SK-N-SH (cell line): ENCODE measurements around the gene FRY. TPM values are rescaled to one million over a fixed set of nuclear protein-coding genes. Genes with fewer than 3 reads are reported as not detected.

ENCODE experiments used
- CTCF ChIA-PET: fragments of 300-600, 350-600 bp; formaldehyde crosslinking; extraction: SDS; loops from one replicate; lab custom pipeline; 2021; lab: Yijun Ruan, JAX
- POLR2A ChIA-PET: fragments of 350-600 bp; sonication (Branson Sonifier 250); formaldehyde crosslinking; extraction: SDS; loops from one replicate; lab custom pipeline; 2020; ENCODE audit warnings: antibody characterized with exemption, inconsistent platforms; lab: Yijun Ruan, JAX
- DNase-seq: peaks from one replicate; pipeline ENCODE4 v3.0.0; 2012
- H2AFZ ChIP-seq: fragments of 200-600 bp; sonication (generic); 2 replicates; pipeline ENCODE4 v1.8.1; 2016; ENCODE audit warnings: antibody characterized with exemption, mild to moderate bottlenecking, low read depth
- H3F3A ChIP-seq: fragments of 200-600 bp; sonication (generic); replicated peaks from 2 replicates; pipeline ENCODE3; 2016; ENCODE audit warnings: antibody characterized with exemption, mild to moderate bottlenecking; ENCODE audit not compliant: insufficient read depth
- H3K27ac ChIP-seq, 2 experiments: fragments of 200-500 bp in 1 of 2; fragments of 200-600 bp in 1 of 2; sonication (Bioruptor generic) in 1 of 2; sonication (generic), shearing (Covaris generic) in 1 of 2; 2 replicates each; pipeline versions ENCODE4 v1.5.1 to v1.6.1; 2014 to 2016; ENCODE audit warnings: low read depth in 2 of 2, inconsistent platforms in 1 of 2, low read length in 1 of 2, mild to moderate bottlenecking in 1 of 2, mixed read lengths in 1 of 2
- H3K27me3 ChIP-seq: fragments of 200-600 bp; sonication (generic), shearing (Covaris generic); 2 replicates; pipeline ENCODE4 v1.6.1; 2016; ENCODE audit warnings: mixed run types; ENCODE audit not compliant: insufficient read depth
- H3K36me3 ChIP-seq, 2 experiments: fragments of 200-500 bp in 1 of 2; fragments of 200-600 bp in 1 of 2; sonication (Bioruptor generic) in 1 of 2; sonication (generic) in 1 of 2; replicated peaks in 1 of 2; 2 replicates each; pipeline versions ENCODE3 to v1.5.1; 2014 to 2016; ENCODE audit warnings: low read length in 1 of 2, mild to moderate bottlenecking in 1 of 2; ENCODE audit not compliant: insufficient read depth in 2 of 2, control insufficient read depth in 1 of 2
- H3K4me1 ChIP-seq, 2 experiments: fragments of 200-500 bp in 1 of 2; fragments of 200-600 bp in 1 of 2; sonication (Bioruptor generic) in 1 of 2; sonication (generic), shearing (Covaris generic) in 1 of 2; 2 replicates each; pipeline versions ENCODE4 v1.5.1 to v1.6.1; 2014 to 2016; ENCODE audit warnings: low read depth in 1 of 2, low read length in 1 of 2, mixed run types in 1 of 2; ENCODE audit not compliant: insufficient read depth in 2 of 2, control insufficient read depth in 1 of 2
- H3K4me2 ChIP-seq: fragments of 200-600 bp; sonication (generic), shearing (Covaris generic); 2 replicates; pipeline ENCODE4 v1.6.1; 2017; ENCODE audit warnings: mixed run types
- H3K4me3 ChIP-seq, 2 experiments: fragments of 200-500 bp in 1 of 2; fragments of 200-600 bp in 1 of 2; sonication (Bioruptor generic) in 1 of 2; sonication (generic), shearing (Covaris generic) in 1 of 2; 2 replicates each; pipeline versions ENCODE4 v1.5.1 to v1.8.1; 2014 to 2016; ENCODE audit warnings: low read depth in 2 of 2, inconsistent platforms in 1 of 2, low read length in 1 of 2, mild to moderate bottlenecking in 1 of 2, mixed read lengths in 1 of 2, moderate library complexity in 1 of 2
- H3K79me2 ChIP-seq: fragments of 200-600 bp; sonication (generic); 2 replicates; pipeline ENCODE4 v1.8.1; 2017; ENCODE audit warnings: mild to moderate bottlenecking; ENCODE audit not compliant: insufficient read depth
- H3K9ac ChIP-seq: fragments of 200-600 bp; sonication (generic); 2 replicates; pipeline ENCODE4 v1.6.1; 2017; ENCODE audit warnings: mixed run types
- H3K9me2 ChIP-seq: fragments of 200-600 bp; sonication (generic); 2 replicates; pipeline ENCODE4 v1.6.1; 2017; ENCODE audit warnings: mixed run types
- H3K9me3 ChIP-seq: fragments of 200-600 bp; sonication (generic); 2 replicates; pipeline ENCODE4 v1.6.1; 2017; ENCODE audit warnings: mixed run types, mild to moderate bottlenecking, moderate library complexity
- H4K20me1 ChIP-seq: fragments of 200-600 bp; sonication (generic); 2 replicates; pipeline ENCODE4 v1.6.1; 2017; ENCODE audit warnings: mild to moderate bottlenecking, mixed run types; ENCODE audit not compliant: insufficient read depth
- EP300 ChIP-seq, 2 experiments: IDR thresholded peaks; 2 replicates each; pipeline versions ENCODE4 v1.4.0 to v1.6.1; 2012; ENCODE audit warnings: borderline replicate concordance in 1 of 2, low read depth in 1 of 2, low read length in 1 of 2
- EZH2phosphoT487 ChIP-seq: fragments of 200-600 bp; sonication (generic); IDR thresholded peaks from 2 replicates; pipeline ENCODE4 v1.6.1; 2017; ENCODE audit warnings: low read depth, mixed run types, mild to moderate bottlenecking, antibody characterized with exemption, moderate library complexity, borderline replicate concordance
- GATA2 ChIP-seq: sonication (generic); formaldehyde crosslinking; IDR thresholded peaks from 2 replicates; pipeline ENCODE4 v1.5.0; 2020; ENCODE audit warnings: mild to moderate bottlenecking, missing genetic modification reagents
- JUND ChIP-seq: IDR thresholded peaks from 2 replicates; pipeline ENCODE4 v1.4.0; 2012
- MEF2A ChIP-seq: IDR thresholded peaks from 2 replicates; pipeline ENCODE4 v1.4.0; 2012; ENCODE audit warnings: low read depth, borderline replicate concordance
- NFIC ChIP-seq: IDR thresholded peaks from 2 replicates; pipeline ENCODE4 v1.4.0; 2012; ENCODE audit warnings: borderline replicate concordance
- NRF1 ChIP-seq: IDR thresholded peaks from 2 replicates; pipeline ENCODE4 v1.6.1; 2012; ENCODE audit warnings: low read depth, mild to moderate bottlenecking, low read length
- RCOR1 ChIP-seq: fragments of 150-350 bp; IDR thresholded peaks from 2 replicates; pipeline ENCODE4 v1.6.1; 2017; ENCODE audit warnings: antibody characterized with exemption, low read length
- RFX5 ChIP-seq: IDR thresholded peaks from 2 replicates; pipeline ENCODE4 v1.6.1; 2012; ENCODE audit warnings: mild to moderate bottlenecking, improper control_type of control experiment, low read length
- RXRA ChIP-seq: IDR thresholded peaks from 2 replicates; pipeline ENCODE4 v1.4.0; 2012; ENCODE audit warnings: low read depth, mild to moderate bottlenecking, borderline replicate concordance
- SIN3A ChIP-seq: IDR thresholded peaks from 2 replicates; pipeline ENCODE4 v1.6.1; 2012; ENCODE audit warnings: low read depth, mild to moderate bottlenecking, low read length, moderate library complexity, borderline replicate concordance
- YY1 ChIP-seq: IDR thresholded peaks from 2 replicates; pipeline ENCODE4 v1.4.0; 2012; ENCODE audit warnings: low read depth, mild to moderate bottlenecking
- WGBS: methylation state at CpG from one replicate; pipeline ENCODE4 v1.1.6; 2017; ENCODE audit warnings: low lambda C conversion rate; 5-methylcytosine and 5-hydroxymethylcytosine counted together
- polyA plus RNA-seq, 3 experiments: library from polyadenylated mRNA; depleted of rRNA; stranded (reverse); fragments of >200 nt; gene quantifications; 2 replicates each; pipeline ENCODE4 v1.2.3, GENCODE V29; 2012
- TF ChIP-seq, protein P1 (sequence below): IDR thresholded peaks from 2 replicates; pipeline ENCODE4 v1.4.0; 2012; ENCODE audit warnings: low read depth, borderline replicate concordance
- TF ChIP-seq, protein P2 (sequence below): IDR thresholded peaks from 2 replicates; pipeline ENCODE4; 2012
- TF ChIP-seq, protein P3 (sequence below): fragments of 200-600 bp; sonication (generic); IDR thresholded peaks from 2 replicates; pipeline ENCODE4 v1.6.1; 2017; ENCODE audit warnings: antibody characterized with exemption, mild to moderate bottlenecking, moderate library complexity

FRY gene
- polyA plus RNA-seq, 1 of the 3 experiments (the other 2 are of a cell fraction), result 1.4 TPM

DNA sequence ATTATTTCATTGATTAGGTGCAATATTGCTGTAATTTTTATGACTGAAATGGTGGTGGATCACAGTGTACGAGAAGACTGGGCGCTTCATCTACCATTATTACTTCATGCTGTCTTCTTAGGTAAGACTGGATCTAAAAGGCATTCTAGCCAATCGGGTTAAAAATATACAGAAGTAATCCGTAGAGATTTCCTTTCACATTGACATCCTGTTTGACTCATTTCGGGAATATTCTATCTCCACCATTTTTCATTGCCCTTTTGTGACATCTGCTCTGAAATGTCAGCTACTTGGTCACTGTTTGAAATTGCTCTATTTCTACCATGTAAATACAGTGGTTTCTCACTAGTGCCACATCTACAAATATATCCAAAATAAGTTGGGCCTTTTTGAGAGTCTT is 193.3 kb downstream of the FRY start (continued):
- TF ChIP-seq, protein P1, sequence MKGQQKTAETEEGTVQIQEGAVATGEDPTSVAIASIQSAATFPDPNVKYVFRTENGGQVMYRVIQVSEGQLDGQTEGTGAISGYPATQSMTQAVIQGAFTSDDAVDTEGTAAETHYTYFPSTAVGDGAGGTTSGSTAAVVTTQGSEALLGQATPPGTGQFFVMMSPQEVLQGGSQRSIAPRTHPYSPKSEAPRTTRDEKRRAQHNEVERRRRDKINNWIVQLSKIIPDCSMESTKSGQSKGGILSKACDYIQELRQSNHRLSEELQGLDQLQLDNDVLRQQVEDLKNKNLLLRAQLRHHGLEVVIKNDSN, result no peak
- TF ChIP-seq RFX5, result no peak

DNA sequence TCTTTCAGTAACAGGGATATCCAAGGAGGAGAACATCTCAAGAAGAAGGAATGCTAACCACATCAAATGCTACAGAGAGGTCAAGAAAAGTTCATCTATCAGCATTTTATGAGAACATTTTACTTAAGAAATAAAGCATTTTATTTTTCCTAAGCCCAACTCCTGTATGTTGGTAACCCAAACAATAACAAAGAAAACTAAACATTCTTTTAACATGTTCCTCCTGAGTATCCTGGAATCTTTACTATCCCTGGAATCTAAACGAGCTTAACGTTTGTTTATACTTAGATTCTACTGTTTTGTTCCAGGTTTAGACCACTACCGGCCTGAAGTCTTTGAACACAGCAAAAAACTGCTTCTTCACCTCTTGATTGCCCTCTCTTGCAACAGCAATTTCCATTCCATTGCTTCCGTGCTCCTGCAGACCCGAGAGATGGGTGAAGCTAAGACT is 193.9 kb downstream of the FRY start:
- no peaks in the 10 kb centered on the region for H3K79me2 ChIP-seq
- TF ChIP-seq RXRA (no peak), SIN3A (no peak), MEF2A (no peak), NRF1 (no peak), RFX5 (no peak), YY1 (no peak), RCOR1 (no peak), EZH2phosphoT487 (no peak), GATA2 (CRISPR knock-in tag) (no peak), JUND (no peak), NFIC (no peak), EP300 (IDR thresholded peaks at IDR 0.05; ENCODE audit: borderline replicate concordance in 1 of 2, low read depth in 1 of 2, low read length in 1 of 2) (no peak)
- TF ChIP-seq, protein P2, sequence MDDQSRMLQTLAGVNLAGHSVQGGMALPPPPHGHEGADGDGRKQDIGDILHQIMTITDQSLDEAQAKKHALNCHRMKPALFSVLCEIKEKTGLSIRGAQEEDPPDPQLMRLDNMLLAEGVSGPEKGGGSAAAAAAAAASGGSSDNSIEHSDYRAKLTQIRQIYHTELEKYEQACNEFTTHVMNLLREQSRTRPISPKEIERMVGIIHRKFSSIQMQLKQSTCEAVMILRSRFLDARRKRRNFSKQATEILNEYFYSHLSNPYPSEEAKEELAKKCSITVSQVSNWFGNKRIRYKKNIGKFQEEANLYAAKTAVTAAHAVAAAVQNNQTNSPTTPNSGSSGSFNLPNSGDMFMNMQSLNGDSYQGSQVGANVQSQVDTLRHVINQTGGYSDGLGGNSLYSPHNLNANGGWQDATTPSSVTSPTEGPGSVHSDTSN, result no peak
- TF ChIP-seq, protein P1, result no peak
- TF ChIP-seq, protein P3, sequence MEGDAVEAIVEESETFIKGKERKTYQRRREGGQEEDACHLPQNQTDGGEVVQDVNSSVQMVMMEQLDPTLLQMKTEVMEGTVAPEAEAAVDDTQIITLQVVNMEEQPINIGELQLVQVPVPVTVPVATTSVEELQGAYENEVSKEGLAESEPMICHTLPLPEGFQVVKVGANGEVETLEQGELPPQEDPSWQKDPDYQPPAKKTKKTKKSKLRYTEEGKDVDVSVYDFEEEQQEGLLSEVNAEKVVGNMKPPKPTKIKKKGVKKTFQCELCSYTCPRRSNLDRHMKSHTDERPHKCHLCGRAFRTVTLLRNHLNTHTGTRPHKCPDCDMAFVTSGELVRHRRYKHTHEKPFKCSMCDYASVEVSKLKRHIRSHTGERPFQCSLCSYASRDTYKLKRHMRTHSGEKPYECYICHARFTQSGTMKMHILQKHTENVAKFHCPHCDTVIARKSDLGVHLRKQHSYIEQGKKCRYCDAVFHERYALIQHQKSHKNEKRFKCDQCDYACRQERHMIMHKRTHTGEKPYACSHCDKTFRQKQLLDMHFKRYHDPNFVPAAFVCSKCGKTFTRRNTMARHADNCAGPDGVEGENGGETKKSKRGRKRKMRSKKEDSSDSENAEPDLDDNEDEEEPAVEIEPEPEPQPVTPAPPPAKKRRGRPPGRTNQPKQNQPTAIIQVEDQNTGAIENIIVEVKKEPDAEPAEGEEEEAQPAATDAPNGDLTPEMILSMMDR, result no peak
- H3K36me3 ChIP-seq, result no peaks in the 10 kb centered on the region
- no peak overlapping the region for H3K4me2 ChIP-seq
- H3K9me2 ChIP-seq, result no peaks in the 10 kb centered on the region
- no peaks in the 10 kb centered on the region for H4K20me1 ChIP-seq
- no peaks in the 10 kb centered on the region for H3K27me3 ChIP-seq
- ChIA-PET POLR2A (no interaction called here), CTCF (interaction anchor here (1.4 kb wide), 1 partner anchor 10 kb away, joined by 6 read pairs; no protein-coding TSS in a partner anchor)
- H3K9me3 ChIP-seq, result no peaks in the 10 kb centered on the region
- H3K4me1 ChIP-seq, result peaks cover 5 to 8% of the 10 kb centered on the region in 2 experiments; a peak in 3 of 4 replicates
- no peak overlapping the region for H3K4me3 ChIP-seq
- 82% methylated on average over 5 of the region's 5 CpGs for WGBS
- no peak overlapping the region for H3K9ac ChIP-seq
- no peak for DNase-seq
- H2AFZ ChIP-seq, result no peak overlapping the region
- peak overlapping the region in 1 of 2 experiments; percentile 29; a peak in 1 of 4 replicates for H3K27ac ChIP-seq
- H3F3A ChIP-seq, result no peaks in the 10 kb centered on the region
